ENCODE measurements around the gene GIMD1.

- no peak for TF ChIP-seq POLR2A (IDR thresholded peaks at IDR 0.05)
- no peak for TF ChIP-seq CTCF (IDR thresholded peaks at IDR 0.05)
- no peak for TF ChIP-seq POLR2AphosphoS5 (IDR thresholded peaks at IDR 0.05)
Measured at GRCh38 chr4:106380179-106380578, 11.6 kb upstream of the GIMD1 start.
